T-helper 1 cell treated with Interleukin-12 subunit alpha and Interleukin-12 subunit beta and Interleukin-4 antibody, amounts not matched to agents 30 μg/mL and 1 μg/mL, for 36 hours (primary cell): ENCODE measurements around the gene THSD7B.

ENCODE experiments used
- H3K27ac Mint-ChIP-seq: one replicate; pipeline ENCODE4 v1.8.0; 2021; ENCODE audit warnings: mild to moderate bottlenecking, mixed read lengths
- H3K27me3 Mint-ChIP-seq: one replicate; pipeline ENCODE4 v1.8.0; 2021; ENCODE audit warnings: low read depth, mixed read lengths
- H3K36me3 Mint-ChIP-seq: one replicate; pipeline ENCODE4 v1.8.0; 2021; ENCODE audit warnings: low read depth, mixed read lengths
- H3K4me1 Mint-ChIP-seq: one replicate; pipeline ENCODE4 v1.8.0; 2021; ENCODE audit warnings: low read depth, mixed read lengths
- H3K4me3 Mint-ChIP-seq: one replicate; pipeline ENCODE4 v1.8.0; 2021; ENCODE audit warnings: mild to moderate bottlenecking, moderate library complexity, mixed read lengths
- H3K9me3 Mint-ChIP-seq: one replicate; pipeline ENCODE4 v1.8.0; 2021; ENCODE audit warnings: mixed read lengths

Gene THSD7B

GRCh38 chr2:137211761-137212160, 446.4 kb downstream of the THSD7B start:
- Mint-ChIP-seq H3K27me3 (no peaks in the 10 kb centered on the region), H3K27ac (no peak overlapping the region), H3K4me3 (no peak overlapping the region), H3K9me3 (no peaks in the 10 kb centered on the region), H3K4me1 (no peaks in the 10 kb centered on the region), H3K36me3 (no peaks in the 10 kb centered on the region)

GRCh38 chr2:137220438-137220993, 455.2 kb downstream of the THSD7B start:
- Mint-ChIP-seq H3K27ac (no peak overlapping the region), H3K27me3 (no peaks in the 10 kb centered on the region), H3K4me3 (no peak overlapping the region), H3K4me1 (no peaks in the 10 kb centered on the region), H3K9me3 (no peaks in the 10 kb centered on the region), H3K36me3 (no peaks in the 10 kb centered on the region)

GRCh38 chr2:137221797-137222492, 456.6 kb downstream of the THSD7B start:
- Mint-ChIP-seq H3K4me3 (no peak overlapping the region), H3K27ac (no peak overlapping the region), H3K4me1 (no peaks in the 10 kb centered on the region), H3K27me3 (no peaks in the 10 kb centered on the region), H3K9me3 (no peaks in the 10 kb centered on the region), H3K36me3 (no peaks in the 10 kb centered on the region)

GRCh38 chr2:137223722-137224121, 458.4 kb downstream of the THSD7B start:
- H3K27me3 Mint-ChIP-seq = no peaks in the 10 kb centered on the region
- no peaks in the 10 kb centered on the region for H3K36me3 Mint-ChIP-seq
- no peak overlapping the region for H3K4me3 Mint-ChIP-seq
- no peak overlapping the region for H3K27ac Mint-ChIP-seq
- H3K9me3 Mint-ChIP-seq = no peaks in the 10 kb centered on the region
- no peaks in the 10 kb centered on the region for H3K4me1 Mint-ChIP-seq

- Mint-ChIP-seq H3K27ac (no peak overlapping the region), H3K36me3 (no peaks in the 10 kb centered on the region), H3K4me1 (no peaks in the 10 kb centered on the region), H3K4me3 (no peak overlapping the region), H3K9me3 (no peaks in the 10 kb centered on the region), H3K27me3 (no peaks in the 10 kb centered on the region)
Observed at GRCh38 chr2:137228566-137228965, 463.2 kb downstream of the THSD7B start.

- no peaks in the 10 kb centered on the region for H3K36me3 Mint-ChIP-seq
- no peak overlapping the region for H3K27ac Mint-ChIP-seq
- no peak overlapping the region for H3K4me3 Mint-ChIP-seq
- no peaks in the 10 kb centered on the region for H3K4me1 Mint-ChIP-seq
- no peaks in the 10 kb centered on the region for H3K27me3 Mint-ChIP-seq
- H3K9me3 Mint-ChIP-seq = no peaks in the 10 kb centered on the region
Observed at GRCh38 chr2:137229834-137230233, 464.5 kb downstream of the THSD7B start.

- no peaks in the 10 kb centered on the region for H3K9me3 Mint-ChIP-seq
Observed at GRCh38 chr2:137231628-137232027, 466.3 kb downstream of the THSD7B start.

GRCh38 chr2:137232076-137232475, 466.7 kb downstream of the THSD7B start:
- no peaks in the 10 kb centered on the region for H3K4me1 Mint-ChIP-seq

More at GRCh38 chr2:137231628-137232027, 466.3 kb downstream of the THSD7B start:
- H3K4me1 Mint-ChIP-seq = no peaks in the 10 kb centered on the region
- no peaks in the 10 kb centered on the region for H3K36me3 Mint-ChIP-seq
- H3K27me3 Mint-ChIP-seq = no peaks in the 10 kb centered on the region
- no peak overlapping the region for H3K27ac Mint-ChIP-seq
- no peak overlapping the region for H3K4me3 Mint-ChIP-seq

GRCh38 chr2:137233091-137233490, 467.7 kb downstream of the THSD7B start:
- H3K27ac Mint-ChIP-seq = no peak overlapping the region
- no peaks in the 10 kb centered on the region for H3K9me3 Mint-ChIP-seq
- no peaks in the 10 kb centered on the region for H3K4me1 Mint-ChIP-seq
- no peaks in the 10 kb centered on the region for H3K27me3 Mint-ChIP-seq
- H3K4me3 Mint-ChIP-seq = no peak overlapping the region
- no peaks in the 10 kb centered on the region for H3K36me3 Mint-ChIP-seq

More at GRCh38 chr2:137232076-137232475, 466.7 kb downstream of the THSD7B start:
- Mint-ChIP-seq H3K4me3 (no peak overlapping the region), H3K27ac (no peak overlapping the region), H3K9me3 (no peaks in the 10 kb centered on the region), H3K36me3 (no peaks in the 10 kb centered on the region), H3K27me3 (no peaks in the 10 kb centered on the region)

- H3K9me3 Mint-ChIP-seq = no peaks in the 10 kb centered on the region
- no peak overlapping the region for H3K27ac Mint-ChIP-seq
- H3K4me3 Mint-ChIP-seq = no peak overlapping the region
- H3K4me1 Mint-ChIP-seq = no peaks in the 10 kb centered on the region
- H3K27me3 Mint-ChIP-seq = no peaks in the 10 kb centered on the region
- H3K36me3 Mint-ChIP-seq = no peaks in the 10 kb centered on the region
Observed at GRCh38 chr2:137237055-137237454, 471.7 kb downstream of the THSD7B start.

GRCh38 chr2:137238065-137238464, 472.7 kb downstream of the THSD7B start:
- Mint-ChIP-seq H3K27ac (no peak overlapping the region), H3K4me1 (no peaks in the 10 kb centered on the region), H3K36me3 (no peaks in the 10 kb centered on the region), H3K9me3 (no peaks in the 10 kb centered on the region), H3K27me3 (no peaks in the 10 kb centered on the region), H3K4me3 (no peak overlapping the region)

- Mint-ChIP-seq H3K27me3 (no peaks in the 10 kb centered on the region), H3K4me3 (no peak overlapping the region), H3K9me3 (no peaks in the 10 kb centered on the region), H3K27ac (no peak overlapping the region), H3K36me3 (no peaks in the 10 kb centered on the region), H3K4me1 (no peaks in the 10 kb centered on the region)
Observed at GRCh38 chr2:137249463-137250130, 484.3 kb downstream of the THSD7B start.

GRCh38 chr2:137250401-137250800, 485.1 kb downstream of the THSD7B start:
- Mint-ChIP-seq H3K4me3 (no peak overlapping the region), H3K9me3 (no peaks in the 10 kb centered on the region), H3K36me3 (no peaks in the 10 kb centered on the region), H3K27ac (no peak overlapping the region), H3K27me3 (no peaks in the 10 kb centered on the region), H3K4me1 (no peaks in the 10 kb centered on the region)

GRCh38 chr2:137251045-137251444, 485.7 kb downstream of the THSD7B start:
- Mint-ChIP-seq H3K27ac (no peak overlapping the region), H3K9me3 (no peaks in the 10 kb centered on the region), H3K4me3 (no peak overlapping the region), H3K4me1 (no peaks in the 10 kb centered on the region), H3K36me3 (no peaks in the 10 kb centered on the region), H3K27me3 (no peaks in the 10 kb centered on the region)

GRCh38 chr2:137252934-137253333, 487.6 kb downstream of the THSD7B start:
- Mint-ChIP-seq H3K27ac (no peak overlapping the region), H3K27me3 (no peaks in the 10 kb centered on the region), H3K4me3 (no peak overlapping the region), H3K36me3 (no peaks in the 10 kb centered on the region), H3K4me1 (no peaks in the 10 kb centered on the region), H3K9me3 (no peaks in the 10 kb centered on the region)
